Measurements from ENCODE around the gene ITGA6.
"Not testable (repeated sequence)": the region's sequence is repeated elsewhere in the genome, so short reads cannot be mapped to it uniquely, and the experiment has no call there.

The ITGA6 gene

GRCh38 chr2:172533687-172534086, 106.3 kb downstream of the ITGA6 start:
- H3K4me3 ChIP-seq (ENCODE audit: low read depth, low read length), result no peak overlapping the region
- no peak for DNase-seq (ENCODE audit: low read depth)
- no peak for TF ChIP-seq CTCF (IDR thresholded peaks at IDR 0.05; ENCODE audit: low read depth, low read length, missing control alignments)

DNA sequence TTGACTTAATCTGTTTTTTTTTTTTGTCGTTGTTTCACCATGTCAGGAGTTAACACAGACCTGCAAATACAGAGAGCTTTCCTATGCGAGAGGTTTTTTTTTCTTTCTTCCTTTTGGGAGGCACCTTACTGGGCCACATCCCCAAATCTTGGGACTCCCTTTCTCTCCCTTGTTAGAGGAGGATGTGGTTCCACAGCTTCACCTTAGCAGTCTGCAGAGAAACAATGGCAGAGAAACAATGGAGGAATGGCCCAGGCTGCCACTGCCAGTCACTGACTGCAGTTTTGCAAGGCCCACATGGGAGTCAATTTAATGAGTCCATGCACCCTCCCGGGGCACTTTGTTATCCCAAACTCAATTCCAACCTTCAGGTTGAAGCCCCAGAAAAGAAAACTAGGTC, 107.7 kb downstream of the ITGA6 start:
- DNase-seq (ENCODE audit: low read depth), result no peak
- no peak overlapping the region for H3K4me3 ChIP-seq (ENCODE audit: low read depth, low read length)
- TF ChIP-seq CTCF (IDR thresholded peaks at IDR 0.05; ENCODE audit: low read depth, low read length, missing control alignments), result no peak

- not testable (repeated sequence) for H3K4me3 ChIP-seq (ENCODE audit: low read depth, low read length); DNase-seq (ENCODE audit: low read depth)
Measured at GRCh38 chr2:172537851-172538250, 110.5 kb downstream of the ITGA6 start.

- TF ChIP-seq CTCF (IDR thresholded peaks at IDR 0.05; ENCODE audit: low read depth, low read length, missing control alignments), result no peak
- H3K4me3 ChIP-seq (ENCODE audit: low read depth, low read length), result no peak overlapping the region
- DNase-seq (ENCODE audit: low read depth), result no peak
Measured at GRCh38 chr2:172539767-172540166, 112.4 kb downstream of the ITGA6 start.

GRCh38 chr2:172540421-172540820, 113.0 kb downstream of the ITGA6 start:
- no peak for TF ChIP-seq CTCF (IDR thresholded peaks at IDR 0.05; ENCODE audit: low read depth, low read length, missing control alignments)
- DNase-seq (ENCODE audit: low read depth), result no peak
- no peak overlapping the region for H3K4me3 ChIP-seq (ENCODE audit: low read depth, low read length)

DNA sequence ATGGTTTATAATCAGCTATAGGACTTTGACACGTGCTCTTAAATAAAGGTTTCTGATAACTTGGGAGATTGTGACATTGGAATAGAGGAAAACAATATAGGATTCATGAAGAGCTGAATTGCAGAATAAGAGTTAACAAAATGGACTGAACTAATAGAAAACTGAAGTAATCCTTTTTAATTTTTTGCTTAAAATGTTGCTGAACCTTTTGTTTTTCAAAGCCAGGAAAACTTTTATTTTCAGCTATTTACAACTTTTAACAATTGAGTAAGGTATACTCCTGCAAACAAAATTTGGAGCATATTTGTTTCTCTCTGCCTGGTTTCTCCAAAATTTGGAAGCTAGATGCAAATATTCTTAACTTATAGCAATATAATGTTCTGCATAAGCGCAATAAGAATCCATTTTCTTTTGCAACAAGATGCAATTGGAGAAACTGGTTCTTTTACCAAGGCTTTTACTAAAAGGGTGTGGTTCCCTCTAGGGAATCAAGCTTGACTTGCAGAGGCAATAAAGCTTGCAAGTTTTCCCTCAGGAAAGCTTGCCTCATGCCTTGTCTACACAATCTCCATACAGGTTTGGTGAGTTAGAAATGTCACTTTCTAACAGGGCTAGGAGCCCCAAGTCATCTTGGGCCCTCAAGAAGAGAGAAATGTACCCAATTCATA, 118.2 kb downstream of the ITGA6 start:
- no peak for TF ChIP-seq CTCF (IDR thresholded peaks at IDR 0.05; ENCODE audit: low read depth, low read length, missing control alignments)
- H3K4me3 ChIP-seq (ENCODE audit: low read depth, low read length), result no peak overlapping the region
- DNase-seq (ENCODE audit: low read depth), result no peak

DNA sequence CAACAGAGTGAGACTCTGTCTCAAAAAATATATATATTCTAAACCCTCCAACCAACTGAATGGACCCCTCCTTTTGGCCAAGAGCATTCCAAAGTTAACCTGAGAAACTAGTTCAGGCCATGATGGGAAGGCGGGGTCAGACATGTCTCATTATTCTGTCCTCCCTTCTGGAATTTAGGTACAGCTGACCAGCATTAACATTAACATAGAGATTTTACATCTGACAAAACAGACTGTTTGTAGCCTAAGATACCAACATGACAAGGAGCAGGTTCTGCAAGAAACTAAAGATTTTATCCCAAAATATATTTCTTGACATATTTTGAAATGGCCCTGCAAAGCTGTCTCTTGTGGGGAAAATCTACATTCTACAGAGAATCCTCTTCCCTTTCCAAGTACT, 121.7 kb downstream of the ITGA6 start:
- no peak for TF ChIP-seq CTCF (IDR thresholded peaks at IDR 0.05; ENCODE audit: low read depth, low read length, missing control alignments)
- no peak overlapping the region for H3K4me3 ChIP-seq (ENCODE audit: low read depth, low read length)
- no peak for DNase-seq (ENCODE audit: low read depth)

DNA sequence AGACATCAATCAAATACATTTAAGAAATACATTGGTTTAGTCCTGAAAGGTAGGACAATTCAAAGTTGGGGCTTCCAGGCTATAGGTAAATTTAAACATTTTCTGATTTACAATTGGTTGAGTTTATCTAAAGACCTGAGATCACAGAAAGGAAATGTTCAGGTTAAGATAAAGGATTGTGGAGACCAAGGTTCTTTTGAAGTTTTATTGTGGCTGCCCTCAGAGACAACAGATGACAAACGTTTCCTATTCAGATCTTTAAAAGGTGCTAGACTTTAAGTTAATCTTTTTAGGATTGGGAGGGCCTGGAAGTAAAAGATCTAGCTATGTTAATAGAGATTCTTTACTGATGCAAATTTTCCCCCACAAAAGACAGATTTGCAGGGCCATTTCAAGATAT, 122.4 kb downstream of the ITGA6 start:
- not testable (repeated sequence) for H3K4me3 ChIP-seq (ENCODE audit: low read depth, low read length); DNase-seq (ENCODE audit: low read depth)
